AG04450 (cell line): ENCODE results near the gene SETD7. TPM values are rescaled to one million over a fixed set of nuclear protein-coding genes. Genes with fewer than 3 reads are reported as not detected.

ENCODE experiments used
- CTCF ChIA-PET: fragments of 300-600, 350-600 bp; formaldehyde crosslinking; extraction: SDS; loops from one replicate; lab custom pipeline; 2022; ENCODE audit warnings: antibody characterized with exemption, inconsistent platforms; lab: Charles Lee
- POLR2A ChIA-PET: fragments of 350-600 bp; formaldehyde crosslinking; extraction: SDS; loops from one replicate; lab custom pipeline; 2021; ENCODE audit warnings: antibody characterized with exemption, inconsistent platforms; lab: Yijun Ruan, JAX
- DNase-seq: peaks from one replicate; pipeline ENCODE4 v3.0.0-alpha.2; 2011; ENCODE audit warnings: low read depth, low spot score
- H3K27ac ChIP-seq: one replicate; pipeline ENCODE4 v1.5.1; 2012; ENCODE audit warnings: low read depth, low read length, control low read depth
- H3K27me3 ChIP-seq: one replicate; pipeline ENCODE4 v1.6.0; 2012; ENCODE audit warnings: low read length; ENCODE audit not compliant: control insufficient read depth, insufficient read depth
- H3K4me3 ChIP-seq: 2 replicates; pipeline ENCODE4 v1.5.1; 2011; ENCODE audit warnings: mild to moderate bottlenecking, low read depth, low read length, control low read depth
- H3K9me3 ChIP-seq: 2 replicates; pipeline ENCODE4 v1.5.1; 2012; ENCODE audit warnings: low read length; ENCODE audit not compliant: control insufficient read depth, insufficient read depth
- CTCF ChIP-seq: IDR thresholded peaks from 2 replicates; pipeline ENCODE4 v1.5.1; 2011; ENCODE audit warnings: low read depth, low read length, control low read depth, inconsistent platforms
- polyA plus RNA-seq: library from polyadenylated mRNA; depleted of rRNA; stranded (reverse); fragments of >200 nt; gene quantifications from 2 replicates; pipeline ENCODE4 v1.2.3, GENCODE V29; 2011

Gene SETD7
- polyA plus RNA-seq, 1 experiment: 21.5 TPM

- no peak for DNase-seq
- Histone ChIP-seq H3K27ac (no peak overlapping the region), H3K27me3 (no peaks in the 10 kb centered on the region), H3K4me3 (no peak overlapping the region), H3K9me3 (no peaks in the 10 kb centered on the region)
- POLR2A ChIA-PET: no interaction called here
- no peak for TF ChIP-seq CTCF
- CTCF ChIA-PET: interaction anchor here (0.6 to 1.1 kb wide), 3 partner anchors 14 to 739 kb away, joined by 3 to 5 read pairs (median 3); no protein-coding TSS in a partner anchor
These were observed 41.5 kb downstream of the SETD7 start for GRCh38 chr4:139514382-139515059.

DNA sequence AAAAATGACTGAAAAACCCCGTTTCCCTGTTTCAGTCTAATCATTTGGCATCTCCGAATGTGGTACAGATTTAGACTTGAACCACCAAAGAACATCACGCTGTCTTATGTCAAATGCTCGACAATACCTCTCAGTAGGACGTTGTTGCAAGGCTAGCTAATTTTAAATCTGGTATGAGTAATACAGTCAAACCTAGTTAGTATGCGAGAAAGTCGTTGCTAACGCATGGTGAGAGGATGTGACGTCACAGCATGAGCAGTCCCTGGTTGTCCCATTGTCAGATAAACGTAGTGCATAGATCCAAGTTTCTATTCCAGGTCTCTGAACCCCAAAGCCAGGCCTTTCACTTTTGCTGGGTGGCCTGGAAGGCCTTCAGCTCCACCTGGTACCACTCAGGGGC is 44.7 kb downstream of the SETD7 start:
- ChIA-PET POLR2A (no interaction called here), CTCF (interaction anchor here (1.0 kb wide), 1 partner anchor 20 kb away, joined by 3 read pairs; no protein-coding TSS in a partner anchor)
- H3K27me3 ChIP-seq: no peaks in the 10 kb centered on the region
- no peak for DNase-seq
- H3K4me3 ChIP-seq: no peak overlapping the region
- H3K9me3 ChIP-seq: no peaks in the 10 kb centered on the region
- no peak for TF ChIP-seq CTCF
- H3K27ac ChIP-seq: no peak overlapping the region

DNA sequence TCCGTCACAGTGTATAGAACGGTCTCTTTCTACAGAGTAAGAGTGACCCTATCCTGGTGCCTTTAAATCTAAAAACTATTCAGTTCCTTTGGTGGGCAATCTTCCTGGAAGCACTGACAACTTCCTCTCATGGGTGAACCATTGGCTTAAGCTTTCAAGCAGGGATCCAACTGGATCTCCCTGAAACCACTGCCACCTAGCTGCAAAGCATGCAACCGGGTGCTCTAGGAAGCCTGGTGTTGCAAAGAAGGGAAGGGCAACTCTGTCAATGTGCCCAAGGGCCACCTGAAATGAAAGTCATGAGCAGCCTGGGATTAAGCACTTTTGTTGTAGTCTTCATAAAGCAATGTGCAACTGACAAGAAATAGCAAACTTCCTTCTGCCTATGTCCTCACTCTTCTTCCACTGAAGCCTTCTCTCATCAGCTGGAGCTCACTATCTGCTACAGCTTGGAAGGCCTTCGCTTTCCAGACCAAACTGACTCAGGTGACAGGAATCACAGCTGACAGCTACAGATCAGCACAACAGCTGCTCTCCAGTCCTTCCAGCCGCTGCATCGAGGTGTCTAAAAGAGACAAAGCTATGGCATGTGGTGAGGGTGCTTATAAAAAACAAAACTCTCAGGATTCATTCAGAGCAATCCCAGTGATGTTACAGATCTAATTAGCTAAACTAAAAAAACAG is 46.1 kb downstream of the SETD7 start:
- POLR2A ChIA-PET: no interaction called here
- CTCF ChIA-PET: interaction anchor here (0.5 to 1.1 kb wide), 2 partner anchors 16 to 53 kb away, joined by 3 read pairs; no protein-coding TSS in a partner anchor
- DNase-seq: no peak

DNA sequence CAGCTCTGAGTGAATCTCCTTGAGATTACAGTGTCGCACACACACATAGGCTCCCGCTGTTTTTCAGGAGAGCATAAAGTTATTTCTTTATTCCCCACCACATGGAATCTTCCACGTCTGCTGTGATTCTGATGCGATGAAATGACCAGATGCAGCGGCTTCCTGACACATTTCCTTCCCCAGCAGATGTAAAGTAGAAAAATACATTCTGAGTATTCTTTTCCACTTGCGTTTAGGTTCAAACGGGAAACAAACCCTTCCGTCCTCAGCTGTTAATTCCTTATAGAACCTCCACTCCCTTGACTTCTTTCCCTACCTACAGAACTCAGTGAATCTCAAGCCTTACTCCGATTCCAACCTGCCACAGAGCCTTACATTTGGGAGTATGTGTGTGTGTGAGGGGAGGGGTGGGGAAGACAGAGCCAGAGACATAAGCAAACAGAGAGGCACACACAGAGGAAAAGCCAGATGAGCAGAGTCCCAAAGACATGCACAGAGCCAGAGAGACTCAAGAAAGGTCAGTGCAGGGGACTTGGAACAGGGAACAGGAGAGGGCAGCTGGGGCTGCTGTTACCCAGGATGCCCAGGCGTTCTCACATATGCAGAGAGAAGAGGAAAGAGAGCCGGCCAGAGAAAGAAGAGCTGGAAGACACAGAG is 47.3 kb downstream of the SETD7 start:
- ChIA-PET CTCF (interaction anchor here (0.9 to 2.9 kb wide), 2 partner anchors 11 to 478 kb away, joined by 3 to 14 read pairs; no protein-coding TSS in a partner anchor), POLR2A (interaction anchor here (0.5 kb wide), 1 partner anchor 61 kb away, joined by 3 read pairs; no protein-coding TSS in a partner anchor)
- no peak overlapping the region for H3K27ac ChIP-seq
- no peak overlapping the region for H3K4me3 ChIP-seq
- no peaks in the 10 kb centered on the region for H3K9me3 ChIP-seq
- DNase-seq: no peak
- H3K27me3 ChIP-seq: no peaks in the 10 kb centered on the region
- no peak for TF ChIP-seq CTCF

More for the DNA sequence above, 46.1 kb downstream of the SETD7 start:
- H3K9me3 ChIP-seq: no peaks in the 10 kb centered on the region
- TF ChIP-seq CTCF: peak; percentile 45
- no peak overlapping the region for H3K4me3 ChIP-seq
- H3K27ac ChIP-seq: no peak overlapping the region
- no peaks in the 10 kb centered on the region for H3K27me3 ChIP-seq
